Posterior vena cava (tissue), 2 donors: ENCODE measurements around the gene PGAM1. TPM values are rescaled to one million over a fixed set of nuclear protein-coding genes. Genes with fewer than 3 reads are reported as not detected.
"Not testable (repeated sequence)": the region's sequence is repeated elsewhere in the genome, so short reads cannot be mapped to it uniquely, and the experiment has no call there.

ENCODE experiments used
- DNase-seq: peaks from one replicate; pipeline ENCODE4 v3.0.0-alpha.2; 2020; ENCODE audit warnings: low spot score
- intact Hi-C, 2 donors: fragments of 100-400 bp; cut with DNase I; formaldehyde crosslinking; loops; one replicate each; pipeline versions ENCODE4 v1.14.1 to v1.14.2; 2022 to 2023
- total RNA-seq, 2 donors: library from RNA; stranded (reverse); fragmentation: NEBNext Ultra II Directional; extraction: Animal tissue kit (Norgen Biotek cat#: 25700); gene quantifications; one replicate each; pipeline ENCODE4 v1.2.1, GENCODE V29; 2021
- donor health status: DM: yes; HTN: yes; CAD: no.
- donor health status: DM: yes; HTN: yes; CAD: no.

The PGAM1 gene
- total RNA-seq, 2 donors from 2014 or later = 153 to 171 TPM

DNA sequence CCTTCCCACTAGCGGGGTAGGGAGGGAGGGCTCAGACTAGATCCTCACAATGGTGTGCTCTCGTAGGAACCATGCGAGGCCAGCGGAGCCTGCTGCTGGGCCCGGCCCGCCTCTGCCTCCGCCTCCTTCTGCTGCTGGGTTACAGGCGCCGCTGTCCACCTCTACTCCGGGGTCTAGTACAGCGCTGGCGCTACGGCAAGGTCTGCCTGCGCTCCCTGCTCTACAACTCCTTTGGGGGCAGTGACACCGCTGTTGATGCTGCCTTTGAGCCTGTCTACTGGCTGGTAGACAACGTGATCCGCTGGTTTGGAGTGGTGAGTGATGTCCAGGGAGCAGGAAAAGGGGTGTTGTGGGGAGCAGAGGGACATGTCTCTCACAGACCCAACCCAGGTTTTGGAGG lies 25.6 kb downstream of the PGAM1 start:
- intact Hi-C loops = no loop called here
- DNase-seq = no peak

DNA sequence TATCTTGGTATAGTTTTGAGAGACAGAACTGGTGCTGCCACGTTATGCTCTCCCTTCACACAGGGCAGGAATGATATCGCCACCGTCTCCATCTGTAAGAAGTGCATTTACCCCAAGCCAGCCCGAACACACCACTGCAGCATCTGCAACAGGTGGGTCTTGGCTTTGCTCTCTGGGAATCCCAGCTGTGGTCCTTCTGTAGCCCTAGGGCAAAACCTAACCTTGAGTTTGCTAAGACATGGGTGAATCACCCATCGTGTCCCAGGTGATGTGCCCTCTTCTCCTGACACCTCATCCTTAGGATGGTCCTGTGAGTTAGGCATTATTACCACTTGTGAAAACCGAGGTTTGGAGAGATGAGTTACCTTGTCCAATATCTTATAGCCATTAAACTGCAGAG lies 26.4 kb downstream of the PGAM1 start:
- intact Hi-C loops = no loop called here
- DNase-seq = no peak

DNA sequence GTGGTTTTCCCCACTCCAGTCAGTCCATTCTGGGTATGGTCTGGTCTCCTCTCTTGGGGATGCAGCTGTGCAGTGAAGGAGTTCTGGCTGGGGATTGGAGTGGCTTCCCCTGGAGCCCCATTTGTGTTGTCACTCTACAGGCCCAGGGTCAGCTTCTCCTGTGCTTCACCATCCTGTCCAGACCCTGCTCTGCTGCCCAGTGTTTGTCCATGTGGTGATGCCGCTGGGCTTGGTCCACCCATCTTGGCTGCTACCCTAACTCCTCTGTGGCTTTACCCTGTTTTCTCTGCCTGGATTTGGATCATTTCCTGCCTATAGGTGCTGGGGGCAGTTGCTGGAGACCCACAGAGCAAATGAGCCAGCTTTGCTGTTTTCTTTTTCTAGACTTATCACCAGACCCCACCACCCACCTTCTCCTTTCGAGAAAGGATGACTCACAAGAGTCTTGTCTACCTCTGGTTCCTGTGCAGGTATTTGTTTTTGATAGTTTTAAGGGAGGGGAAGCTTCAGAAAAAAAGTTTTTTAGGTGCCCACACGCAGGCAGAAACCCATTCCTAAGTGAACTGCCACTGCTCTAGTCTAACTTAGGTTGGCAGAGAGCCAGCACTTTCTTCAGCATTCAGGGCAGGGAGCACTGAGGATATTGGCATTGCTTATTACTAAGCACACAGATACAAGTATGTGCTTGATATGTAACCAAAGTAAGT lies 28.5 kb downstream of the PGAM1 start:
- intact Hi-C loops = no loop called here
- DNase-seq = no peak

DNA sequence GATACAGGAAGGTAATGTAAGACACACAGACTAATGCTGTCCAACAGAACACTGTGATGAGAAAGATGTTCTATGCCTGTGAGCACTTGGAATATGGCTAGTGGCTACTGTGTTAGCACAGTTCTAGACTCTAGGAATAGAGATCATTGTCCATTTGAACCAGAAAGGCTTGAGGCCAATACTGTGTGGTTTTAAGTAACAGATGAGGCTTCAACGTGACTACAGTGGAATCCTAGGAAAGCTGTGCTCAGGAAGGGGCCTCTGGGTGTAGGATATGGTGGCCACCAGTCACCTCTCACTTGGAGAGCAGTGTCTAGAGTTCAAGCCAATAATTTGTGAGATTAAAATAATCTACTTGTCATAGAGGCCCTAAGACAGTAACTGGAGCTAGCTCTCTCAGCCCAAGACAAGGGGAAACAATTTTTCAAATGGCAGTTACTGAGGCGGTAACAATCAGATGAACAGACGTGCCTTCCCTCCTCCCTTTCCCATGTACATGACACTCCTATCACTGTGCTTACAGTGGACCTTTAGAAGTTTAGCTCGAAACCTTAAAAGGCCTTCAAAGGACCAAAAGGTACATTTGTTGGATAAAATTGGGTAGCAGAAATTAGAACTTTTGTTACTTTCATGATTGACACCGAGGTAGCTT lies 30.2 kb downstream of the PGAM1 start:
- intact Hi-C loops = no loop called here
- no peak for DNase-seq

DNA sequence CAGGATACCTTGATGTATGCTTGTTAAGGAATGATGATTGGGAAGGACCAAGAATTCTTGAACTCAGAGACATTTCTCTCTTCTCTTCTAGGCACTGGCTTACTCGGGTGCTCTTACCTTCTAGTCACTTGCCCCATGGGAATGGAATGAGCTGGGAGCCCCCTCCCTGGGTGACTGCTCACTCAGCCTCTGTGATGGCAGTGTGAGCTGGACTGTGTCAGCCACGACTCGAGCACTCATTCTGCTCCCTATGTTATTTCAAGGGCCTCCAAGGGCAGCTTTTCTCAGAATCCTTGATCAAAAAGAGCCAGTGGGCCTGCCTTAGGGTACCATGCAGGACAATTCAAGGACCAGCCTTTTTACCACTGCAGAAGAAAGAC lies 30.7 kb downstream of the PGAM1 start:
- intact Hi-C loops = no loop called here

GRCh38 chr10:97459111-97459510 lies 33.1 kb downstream of the PGAM1 start:
- DNase-seq = no peak
- intact Hi-C loops = no loop called here

More for the DNA sequence above, 30.7 kb downstream of the PGAM1 start:
- no peak for DNase-seq

DNA sequence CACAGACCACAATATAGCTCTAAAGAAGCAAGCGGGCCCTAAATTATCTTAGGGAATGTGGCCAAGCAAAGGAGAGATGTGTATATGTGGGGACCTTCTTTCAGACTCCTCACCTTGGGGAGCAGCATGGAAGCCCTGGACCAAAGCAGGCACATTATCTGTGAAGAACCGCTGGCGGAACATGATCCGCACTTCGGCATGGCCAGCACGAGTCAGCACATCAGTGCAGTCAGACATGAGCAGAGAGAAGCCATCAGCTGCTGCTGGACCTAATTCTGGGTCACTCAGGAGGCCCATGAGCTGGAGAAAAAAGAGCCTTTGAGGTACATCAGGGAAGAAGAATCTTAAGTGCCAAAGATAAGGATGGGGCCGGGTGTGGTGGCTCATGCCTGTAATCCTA lies 33.9 kb downstream of the PGAM1 start:
- intact Hi-C loops = loop anchor here (10.0 kb wide), 2 partner anchors 85 to 95 kb away; no protein-coding TSS in a partner anchor
- DNase-seq = no peak

DNA sequence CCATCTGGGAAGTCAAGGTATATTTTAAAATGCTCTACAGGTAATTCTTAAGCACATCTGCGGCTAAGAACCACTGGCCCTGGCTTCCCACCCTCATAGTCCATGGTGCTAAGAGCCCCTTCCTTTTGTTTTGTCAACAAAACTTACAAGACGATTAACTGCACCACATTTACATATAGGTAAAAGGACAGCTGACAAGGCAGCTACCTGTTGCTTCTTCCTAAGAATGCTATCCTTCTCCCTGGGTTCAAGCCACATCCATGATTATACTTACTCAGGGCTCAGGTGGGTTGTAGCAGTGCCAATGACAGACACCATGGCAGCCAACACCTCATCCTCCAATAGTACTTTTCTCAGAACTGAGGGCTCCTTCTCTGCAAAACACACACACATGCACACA lies 36.3 kb downstream of the PGAM1 start:
- DNase-seq = no peak
- intact Hi-C loops = loop anchor here (10.0 kb wide), 2 partner anchors 82 to 92 kb away; no protein-coding TSS in a partner anchor

GRCh38 chr10:97463363-97464132 lies 37.6 kb downstream of the PGAM1 start:
- intact Hi-C loops = loop anchor here (10.0 kb wide), 2 partner anchors 81 to 91 kb away; no protein-coding TSS in a partner anchor
- DNase-seq = no peak

GRCh38 chr10:97464226-97464625 lies 38.2 kb downstream of the PGAM1 start:
- intact Hi-C loops = loop anchor here (10.0 kb wide), 2 partner anchors 81 to 91 kb away; no protein-coding TSS in a partner anchor
- DNase-seq = no peak

DNA sequence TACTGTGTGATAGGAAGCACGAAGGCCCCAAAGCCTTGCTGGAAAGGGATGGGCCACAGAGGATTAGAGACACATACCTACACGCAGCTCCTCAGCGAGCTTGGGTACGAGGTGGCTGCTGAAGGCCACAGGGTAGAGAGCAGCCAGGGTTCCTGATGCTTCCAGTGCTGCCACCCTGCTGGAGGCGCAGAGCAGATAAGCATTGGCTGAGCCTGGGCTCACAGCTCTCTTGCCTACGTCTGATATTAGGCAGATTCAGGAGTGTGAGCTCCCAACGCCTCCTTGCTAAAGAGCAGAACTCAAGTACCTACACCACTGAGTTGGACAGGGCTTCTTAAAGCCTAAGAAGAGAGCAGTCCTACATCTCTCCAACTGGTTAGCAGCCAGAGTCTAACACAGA lies 40.0 kb downstream of the PGAM1 start:
- intact Hi-C loops = loop anchor here (10.0 kb wide), 2 partner anchors 79 to 89 kb away; no protein-coding TSS in a partner anchor

DNA sequence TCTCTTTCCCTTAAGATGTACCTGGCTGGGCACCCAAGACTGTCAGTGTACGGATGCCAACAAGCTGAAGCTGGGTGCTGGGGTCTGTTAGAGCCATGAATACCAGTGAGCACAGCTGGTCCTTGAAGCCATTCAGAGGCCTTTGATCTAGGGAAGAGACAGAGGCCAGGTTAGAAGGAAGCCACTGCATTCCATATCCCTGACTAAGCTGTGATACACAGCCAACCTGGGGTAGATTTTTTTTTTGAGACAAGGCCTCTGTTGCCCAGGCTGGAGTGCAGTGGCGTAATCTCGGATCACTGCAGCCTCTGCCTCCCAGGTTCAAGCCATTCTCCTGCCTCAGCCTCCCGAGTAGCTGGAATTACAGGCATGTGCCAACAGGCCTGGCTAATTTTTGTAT lies 40.8 kb downstream of the PGAM1 start:
- intact Hi-C loops = loop anchor here (10.0 kb wide), 2 partner anchors 78 to 88 kb away; no protein-coding TSS in a partner anchor
- no peak for DNase-seq

More for the DNA sequence above, 40.0 kb downstream of the PGAM1 start:
- DNase-seq = no peak

DNA sequence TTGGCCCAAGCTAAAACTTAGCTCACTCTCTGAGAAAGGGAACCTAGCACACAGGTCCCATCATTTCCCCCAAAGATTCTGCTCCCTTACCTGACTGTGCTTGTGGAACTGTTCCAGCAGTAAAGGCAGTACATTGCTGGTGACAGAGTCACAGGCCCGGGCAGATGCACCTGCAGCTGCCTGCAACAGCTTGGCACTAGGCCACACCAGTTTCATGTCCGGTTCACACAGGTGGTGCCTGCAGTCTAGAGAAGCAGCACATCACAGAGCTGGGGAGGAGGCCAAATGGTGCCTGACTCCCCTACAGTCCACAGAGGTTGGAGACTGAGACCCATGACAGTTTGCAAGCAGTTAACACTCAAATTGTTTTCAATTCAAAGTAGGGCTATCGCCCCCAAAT lies 42.2 kb downstream of the PGAM1 start:
- no peak for DNase-seq
- intact Hi-C loops = loop anchor here (10.0 kb wide), 2 partner anchors 77 to 87 kb away; no protein-coding TSS in a partner anchor

- not testable (repeated sequence) for DNase-seq
- intact Hi-C loops = loop anchor here (10.0 kb wide), 2 partner anchors 76 to 86 kb away; no protein-coding TSS in a partner anchor
These were observed 42.8 kb downstream of the PGAM1 start for GRCh38 chr10:97468781-97469180.

DNA sequence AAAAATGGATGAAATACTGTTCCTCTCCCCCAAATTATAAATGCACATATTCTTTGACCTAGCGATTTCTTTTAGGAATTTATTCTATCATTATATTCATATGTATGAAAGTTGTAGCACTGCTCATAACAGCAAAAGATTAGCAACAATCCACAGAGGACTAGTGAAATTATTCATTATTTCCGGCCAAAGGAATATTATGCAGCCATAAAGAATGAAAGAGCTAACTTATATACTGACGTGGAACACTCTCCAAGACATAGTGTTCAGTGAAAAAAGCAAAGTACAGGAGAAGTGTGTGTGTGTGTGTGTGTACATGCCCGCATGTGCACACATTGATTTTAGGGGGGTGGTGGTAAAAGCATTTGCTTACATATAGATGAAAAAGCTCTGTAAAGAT lies 48.9 kb downstream of the PGAM1 start:
- intact Hi-C loops = no loop called here
- DNase-seq = no peak

DNA sequence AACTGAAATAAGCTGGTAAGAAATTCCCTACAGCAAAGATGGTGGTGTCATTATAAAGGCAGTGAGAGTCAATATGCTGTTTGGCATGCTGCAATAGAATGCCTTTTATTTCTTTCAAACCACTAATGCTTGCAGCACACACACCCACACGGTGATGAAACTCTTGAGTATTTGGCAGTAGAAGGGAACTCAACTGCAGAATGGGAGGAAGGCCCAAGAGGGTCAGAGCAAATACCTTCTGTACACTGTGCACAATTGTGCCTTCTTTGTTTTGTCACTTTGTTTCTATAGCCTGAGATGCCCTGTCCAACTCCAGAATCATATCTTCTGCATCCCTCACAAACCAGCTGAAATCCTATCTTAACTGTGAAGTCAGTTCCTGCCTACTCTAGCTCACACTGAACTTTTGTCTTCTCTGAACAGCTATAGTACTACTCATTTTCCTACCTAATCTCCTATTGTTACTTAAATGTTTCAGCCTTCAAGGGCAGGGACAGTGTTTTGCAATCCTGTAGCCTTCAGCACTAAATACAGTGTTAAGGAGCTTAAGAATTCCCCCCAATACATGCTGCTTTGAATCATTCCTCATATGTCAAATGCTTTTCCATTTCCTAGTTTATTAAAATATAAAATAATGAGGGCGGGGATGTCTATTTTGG lies 50.1 kb downstream of the PGAM1 start:
- DNase-seq = no peak

DNA sequence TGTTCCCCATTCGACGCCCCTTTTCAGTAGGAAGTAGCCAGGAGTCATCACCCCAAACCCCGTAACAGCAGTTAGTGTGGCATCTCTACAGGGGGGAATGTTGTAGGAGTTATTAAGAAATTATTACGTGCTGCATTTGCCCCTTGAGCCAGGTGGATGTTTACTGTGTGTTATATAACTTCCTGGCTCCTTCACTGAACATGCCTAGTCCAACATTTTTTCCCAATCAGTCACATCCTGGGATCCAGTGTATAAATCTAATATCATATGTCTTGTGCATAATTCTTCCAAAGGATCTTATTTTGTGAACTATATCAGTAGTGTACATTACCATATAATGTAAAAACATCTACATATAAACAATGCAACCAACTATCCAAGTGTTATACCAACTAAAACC lies 53.4 kb downstream of the PGAM1 start:
- DNase-seq, intact Hi-C loops: not testable (repeated sequence)

More for the DNA sequence above, 50.1 kb downstream of the PGAM1 start:
- intact Hi-C loops = no loop called here

DNA sequence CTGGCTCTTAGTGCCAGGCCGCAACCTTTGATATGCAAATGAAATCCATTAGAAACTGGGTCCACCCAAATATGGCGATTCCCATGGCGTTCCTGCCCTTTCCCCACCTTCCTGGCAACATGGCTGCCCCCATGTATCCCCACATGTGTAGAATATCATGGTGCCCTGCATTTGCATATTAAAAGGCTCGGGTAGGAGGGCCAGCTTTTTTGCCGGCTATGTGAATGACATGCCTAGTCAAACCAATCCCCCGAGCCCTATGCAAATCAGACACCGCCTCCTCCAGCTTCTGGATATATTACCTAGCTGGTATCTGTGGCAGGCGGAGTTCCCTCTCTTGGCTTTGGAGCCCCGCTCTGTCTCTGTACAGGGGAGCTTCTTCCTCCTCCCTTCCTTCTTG lies 53.9 kb downstream of the PGAM1 start:
- no peak for DNase-seq
- intact Hi-C loops = no loop called here

DNA sequence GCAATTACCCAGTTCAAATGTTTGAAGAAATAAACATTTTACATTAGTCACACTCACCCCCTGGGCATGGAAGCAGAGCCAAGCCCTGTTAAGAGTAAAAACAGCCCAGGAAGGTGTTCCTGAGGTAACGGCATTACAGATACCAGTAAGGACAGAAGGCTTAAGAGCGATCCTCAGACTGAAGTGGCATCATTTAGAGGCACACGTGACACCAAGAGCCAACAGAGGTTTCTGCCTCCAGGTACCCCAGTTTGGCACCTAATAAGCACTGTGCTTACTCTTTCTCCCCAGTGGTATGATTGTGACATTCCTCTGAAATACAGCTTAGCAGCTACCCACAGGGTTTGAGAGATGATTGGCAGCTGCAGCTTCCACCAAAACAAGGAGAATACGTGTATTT lies 55.1 kb downstream of the PGAM1 start:
- intact Hi-C loops = no loop called here
- no peak for DNase-seq
